ENCODE results near the gene SOWAHD. TPM values are rescaled to one million over a fixed set of nuclear protein-coding genes. Genes with fewer than 3 reads are reported as not detected.

Gene SOWAHD
- total and polyA plus RNA-seq, 4 donors = 0.10 to 2.5 (median 0.45) TPM

- H3K27ac ChIP-seq (ENCODE audit: low read depth in 1 of 2, low read length in 2 of 2) = no peak overlapping the region
- peaks cover 0 to 11% (median 2%) of the 10 kb centered on the region in 4 donors for H3K4me1 ChIP-seq (ENCODE audit: control insufficient read depth in 4 of 4, insufficient read depth in 4 of 4, low read length in 3 of 4)
- H3K36me3 ChIP-seq (ENCODE audit: control insufficient read depth in 4 of 4, insufficient read depth in 3 of 4, low read depth in 1 of 4, low read length in 3 of 4) = no peaks in the 10 kb centered on the region
- 72% methylated on average over 7 of the region's 7 CpGs for WGBS
- no peaks in the 10 kb centered on the region for H3K9me3 ChIP-seq (ENCODE audit: control insufficient read depth in 4 of 4, low read length in 3 of 4)
- TF ChIP-seq HNF4G (IDR thresholded peaks at IDR 0.05) = no peak
- TF ChIP-seq FOXA1 (IDR thresholded peaks at IDR 0.05) = no peak
- no peak for TF ChIP-seq JUND (IDR thresholded peaks at IDR 0.05)
- no peak for TF ChIP-seq GABPA (IDR thresholded peaks at IDR 0.05 in 1 of 2, conservative IDR thresholded peaks at IDR 0.05 in 1 of 2)
- TF ChIP-seq REST (IDR thresholded peaks at IDR 0.05) = no peak
- no peak for TF ChIP-seq ZBTB33 (IDR thresholded peaks at IDR 0.05)
- no peak for TF ChIP-seq CTCF (IDR thresholded peaks at IDR 0.05; ENCODE audit: low read depth, low read length, missing input control)
- TF ChIP-seq HNF4A (conservative IDR thresholded peaks at IDR 0.05) = no peak
- TF ChIP-seq NR2F2 (IDR thresholded peaks at IDR 0.05) = no peak
- TF ChIP-seq RXRA (IDR thresholded peaks at IDR 0.05) = no peak
- DNase-seq (ENCODE audit: low spot score) = no peak
- no peak overlapping the region for H3K4me3 ChIP-seq (ENCODE audit: low read depth in 1 of 3, low read length in 3 of 3)
- H3K9ac ChIP-seq (ENCODE audit: low read depth in 1 of 2, low read length in 2 of 2) = no peak overlapping the region
- peaks cover 0 to 4% (median 0%) of the 10 kb centered on the region in 4 donors for H3K27me3 ChIP-seq (ENCODE audit: control insufficient read depth in 4 of 4, insufficient read depth in 4 of 4, low read length in 3 of 4)
These were observed 4.8 kb downstream of the SOWAHD start for GRCh38 chrX:119763181-119763580.

- no peak overlapping the region for H3K27ac ChIP-seq (ENCODE audit: low read depth in 1 of 2, low read length in 2 of 2)
- peaks cover 0 to 4% (median 0%) of the 10 kb centered on the region in 4 donors for H3K27me3 ChIP-seq (ENCODE audit: control insufficient read depth in 4 of 4, insufficient read depth in 4 of 4, low read length in 3 of 4)
- H3K4me1 ChIP-seq (ENCODE audit: control insufficient read depth in 4 of 4, insufficient read depth in 4 of 4, low read length in 3 of 4) = peaks cover 0 to 4% (median under 1%) of the 10 kb centered on the region in 4 donors
- 90% methylated on average over 6 of the region's 6 CpGs for WGBS
- H3K4me3 ChIP-seq (ENCODE audit: low read depth in 1 of 3, low read length in 3 of 3) = no peak overlapping the region
- H3K9me3 ChIP-seq (ENCODE audit: control insufficient read depth in 4 of 4, low read length in 3 of 4) = no peaks in the 10 kb centered on the region
- no peak for TF ChIP-seq MAX (IDR thresholded peaks at IDR 0.05)
- no peak for TF ChIP-seq TAF1 (conservative IDR thresholded peaks at IDR 0.05)
- no peak for TF ChIP-seq GABPA (IDR thresholded peaks at IDR 0.05 in 1 of 2, conservative IDR thresholded peaks at IDR 0.05 in 1 of 2)
- TF ChIP-seq JUND (IDR thresholded peaks at IDR 0.05) = no peak
- no peak for TF ChIP-seq NR2F2 (IDR thresholded peaks at IDR 0.05)
- no peak for TF ChIP-seq CTCF (IDR thresholded peaks at IDR 0.05; ENCODE audit: low read depth, low read length, missing input control)
- TF ChIP-seq SP1 (IDR thresholded peaks at IDR 0.05) = no peak
- no peak for TF ChIP-seq HNF4A (conservative IDR thresholded peaks at IDR 0.05)
- no peak for TF ChIP-seq FOXA1 (IDR thresholded peaks at IDR 0.05)
- TF ChIP-seq YY1 (IDR thresholded peaks at IDR 0.05) = no peak
- no peak for TF ChIP-seq FOXA2 (IDR thresholded peaks at IDR 0.05)
- no peak for TF ChIP-seq RAD21 (IDR thresholded peaks at IDR 0.05)
- TF ChIP-seq REST (IDR thresholded peaks at IDR 0.05) = no peak
- TF ChIP-seq EGR1 (IDR thresholded peaks at IDR 0.05; ENCODE audit: low read depth in 2 of 2) = no peak
- TF ChIP-seq, protein P1, sequence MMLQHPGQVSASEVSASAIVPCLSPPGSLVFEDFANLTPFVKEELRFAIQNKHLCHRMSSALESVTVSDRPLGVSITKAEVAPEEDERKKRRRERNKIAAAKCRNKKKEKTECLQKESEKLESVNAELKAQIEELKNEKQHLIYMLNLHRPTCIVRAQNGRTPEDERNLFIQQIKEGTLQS (IDR thresholded peaks at IDR 0.05) = no peak
- H3K9ac ChIP-seq (ENCODE audit: low read depth in 1 of 2, low read length in 2 of 2) = no peak overlapping the region
- no peak for DNase-seq (ENCODE audit: low spot score)
- H3K36me3 ChIP-seq (ENCODE audit: control insufficient read depth in 4 of 4, insufficient read depth in 3 of 4, low read depth in 1 of 4, low read length in 3 of 4) = no peaks in the 10 kb centered on the region
These were observed 5.5 kb downstream of the SOWAHD start for GRCh38 chrX:119763836-119764387.

Measured in liver (tissue), 9 donors.